HepG2 (cell line): ENCODE results near the gene ELL3. TPM values are rescaled to one million over a fixed set of nuclear protein-coding genes. Genes with fewer than 3 reads are reported as not detected.
"Not testable (repeated sequence)": the region's sequence is repeated elsewhere in the genome, so short reads cannot be mapped to it uniquely, and the experiment has no call there.

Experiments used
- ARID2 ChIP-seq: sonication (generic); formaldehyde crosslinking; IDR thresholded peaks from 2 replicates; pipeline ENCODE4 v1.8.1; 2022; ENCODE audit warnings: mild to moderate bottlenecking, missing genetic modification reagents, borderline replicate concordance
- DNMT1 ChIP-seq: sonication (generic); formaldehyde crosslinking; IDR thresholded peaks from 2 replicates; pipeline ENCODE4 v1.5.1; 2020; ENCODE audit warnings: mild to moderate bottlenecking, missing genetic modification reagents
- ERF ChIP-seq: IDR thresholded peaks from 2 replicates; pipeline ENCODE4 v1.6.1; 2018; ENCODE audit warnings: missing biosample characterization, missing genetic modification reagents
- HDAC1 ChIP-seq: sonication (generic); formaldehyde crosslinking; IDR thresholded peaks from 2 replicates; pipeline ENCODE4 v1.5.1; 2020; ENCODE audit warnings: mild to moderate bottlenecking, missing genetic modification reagents
- HINFP ChIP-seq: sonication (generic); formaldehyde crosslinking; IDR thresholded peaks from 2 replicates; pipeline ENCODE4 v1.4.0; 2020; ENCODE audit warnings: low read depth, mild to moderate bottlenecking, missing genetic modification reagents
- MED1 ChIP-seq: sonication (generic); formaldehyde crosslinking; IDR thresholded peaks from 2 replicates; pipeline ENCODE4 v1.4.0; 2020; ENCODE audit warnings: missing genetic modification reagents
- PHF20 ChIP-seq: sonication (generic); formaldehyde crosslinking; IDR thresholded peaks from 2 replicates; pipeline ENCODE4 v1.5.0; 2020; ENCODE audit warnings: mild to moderate bottlenecking, missing genetic modification reagents
- SKI ChIP-seq: fragments of 450-650 bp; IDR thresholded peaks from one replicate; pipeline ENCODE4 v1.6.1; 2018; ENCODE audit warnings: mild to moderate bottlenecking; ENCODE audit not compliant: partially characterized antibody
- SP2 ChIP-seq: sonication (generic); formaldehyde crosslinking; IDR thresholded peaks from 2 replicates; pipeline ENCODE4 v1.5.1; 2020; ENCODE audit warnings: mild to moderate bottlenecking, missing genetic modification reagents
- SP5 ChIP-seq: IDR thresholded peaks from 2 replicates; pipeline ENCODE4 v1.6.1; 2016; ENCODE audit warnings: low read depth, borderline replicate concordance
- TCF12 ChIP-seq, 2 experiments: fragments of 450-650 bp in 1 of 2; sonication (generic) in 1 of 2; formaldehyde crosslinking in 1 of 2; IDR thresholded peaks; 2 replicates each; pipeline versions ENCODE4 v1.6.1 to v1.8.0; 2017 to 2022; ENCODE audit warnings: antibody characterized with exemption in 1 of 2, mild to moderate bottlenecking in 1 of 2, missing genetic modification reagents in 1 of 2, moderate library complexity in 1 of 2
- ZBTB20 ChIP-seq: sonication (generic); formaldehyde crosslinking; IDR thresholded peaks from 2 replicates; pipeline ENCODE4 v1.8.1; 2023; ENCODE audit warnings: missing genetic modification reagents, low read depth, mild to moderate bottlenecking, borderline replicate concordance
- ZBTB39 ChIP-seq: sonication (generic); formaldehyde crosslinking; IDR thresholded peaks from 2 replicates; pipeline ENCODE4 v1.5.0; 2020; ENCODE audit warnings: missing genetic modification reagents
- ZC3H13 ChIP-seq: sonication (generic); formaldehyde crosslinking; IDR thresholded peaks from 2 replicates; pipeline ENCODE4 v1.8.1; 2023; ENCODE audit warnings: mild to moderate bottlenecking, missing genetic modification reagents, moderate library complexity
- ZMYM4 ChIP-seq: sonication (generic); formaldehyde crosslinking; IDR thresholded peaks from 2 replicates; pipeline ENCODE4 v1.8.1; 2023; ENCODE audit warnings: mild to moderate bottlenecking, missing genetic modification reagents
- ZNF224 ChIP-seq: sonication (generic); formaldehyde crosslinking; IDR thresholded peaks from 2 replicates; pipeline ENCODE4 v1.5.0; 2020; ENCODE audit warnings: mild to moderate bottlenecking, missing genetic modification reagents
- ZNF446 ChIP-seq: sonication (generic); formaldehyde crosslinking; IDR thresholded peaks from 2 replicates; pipeline ENCODE4 v1.5.0; 2020; ENCODE audit warnings: mild to moderate bottlenecking, missing genetic modification reagents
- ZNF724P ChIP-seq: sonication (generic); formaldehyde crosslinking; IDR thresholded peaks from 2 replicates; pipeline ENCODE4 v1.8.0; 2022; ENCODE audit warnings: missing genetic modification reagents, borderline replicate concordance
- ZNF777 ChIP-seq: sonication (generic); formaldehyde crosslinking; IDR thresholded peaks from 2 replicates; pipeline ENCODE4 v1.4.0; 2020; ENCODE audit warnings: missing genetic modification reagents
- ZNF788 ChIP-seq: sonication (generic); formaldehyde crosslinking; IDR thresholded peaks from 2 replicates; pipeline ENCODE4 v1.5.0; 2020; ENCODE audit warnings: mild to moderate bottlenecking, missing genetic modification reagents, borderline replicate concordance
- polyA plus RNA-seq, 8 experiments: library from polyadenylated mRNA; depleted of rRNA in 3 of 8; stranded (reverse) in 7 of 8; unstranded in 1 of 8; fragments of >200 nt; fragmentation: Illumina TruSeq in 4 of 8; extraction: Trizol in 4 of 8; gene quantifications; 2 replicates each; pipeline versions ENCODE4 v1.2.1 to v1.2.3, GENCODE V29; 2011 to 2016; ENCODE audit warnings: low read depth in 4 of 8, missing spikeins in 1 of 8, mixed read lengths in 1 of 8; ENCODE audit not compliant: insufficient read depth in 1 of 8
- total RNA-seq, 5 experiments: library from RNA; depleted of rRNA; stranded (reverse); fragments of >200 nt; fragmentation: Illumina TruSeq; extraction: Trizol; gene quantifications; 2 replicates each; pipeline ENCODE4 v1.2.3, GENCODE V29; 2016; ENCODE audit warnings: low read depth in 1 of 5
- TF ChIP-seq, protein P1 (sequence below): IDR thresholded peaks from 2 replicates; pipeline ENCODE4 v1.6.1; 2012; ENCODE audit warnings: inconsistent platforms
- TF ChIP-seq, protein P2 (sequence below): IDR thresholded peaks from 2 replicates; pipeline ENCODE4 v1.6.1; 2016; ENCODE audit warnings: missing compliant biosample characterization, missing genetic modification reagents, borderline replicate concordance
- TF ChIP-seq, protein P3 (sequence below): sonication (generic); formaldehyde crosslinking; IDR thresholded peaks from 2 replicates; pipeline ENCODE4 v1.8.0; 2022; ENCODE audit warnings: mild to moderate bottlenecking, missing genetic modification reagents, borderline replicate concordance

ELL3 gene
- total and polyA plus RNA-seq, 2 of the 13 experiments (the other 11 are each of a cell fraction or from before 2014, with no cell fraction given), result 6.1 to 8.8 TPM

GRCh38 chr15:43746245-43746902, 30.4 kb downstream of the ELL3 start, which contains the start of gene PDIA3 (continued):
- 0 out of 2 replicates have a peak, but pooled peaks have one; percentile 56 for TF ChIP-seq ERF
- TF ChIP-seq ZNF788 (CRISPR knock-in tag), result peak; percentile 13; the same call in 1 of the 2 replicates
- peak; percentile 55; the same call in 1 of the 2 replicates for TF ChIP-seq SP5 (CRISPR knock-in tag)
- TF ChIP-seq ZNF446, result peak; percentile 52; the same call in 1 of the 2 replicates
- TF ChIP-seq, protein P1, sequence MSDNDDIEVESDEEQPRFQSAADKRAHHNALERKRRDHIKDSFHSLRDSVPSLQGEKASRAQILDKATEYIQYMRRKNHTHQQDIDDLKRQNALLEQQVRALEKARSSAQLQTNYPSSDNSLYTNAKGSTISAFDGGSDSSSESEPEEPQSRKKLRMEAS, result peak; percentile 79
- peak; percentile 72; the same call in 1 of the 2 replicates for TF ChIP-seq DNMT1 (CRISPR knock-in tag)
- 0 out of 2 replicates have a peak, but pooled peaks have one; percentile 3 for TF ChIP-seq ZBTB20 (CRISPR knock-in tag)
- not testable (repeated sequence) for TF ChIP-seq TCF12 (IDR thresholded peaks at IDR 0.05)
- TF ChIP-seq TCF12 (CRISPR knock-in tag; IDR thresholded peaks at IDR 0.05), result 0 out of 2 replicates have a peak, but pooled peaks have one; percentile 25
- peak; percentile 62; the same call in 1 of the 2 replicates for TF ChIP-seq ZBTB39 (CRISPR knock-in tag)
- TF ChIP-seq ZNF224 (CRISPR knock-in tag), result 0 out of 2 replicates have a peak, but pooled peaks have one; percentile 60
- 0 out of 2 replicates have a peak, but pooled peaks have one; percentile 47 for TF ChIP-seq ARID2 (CRISPR knock-in tag)
- TF ChIP-seq PHF20 (CRISPR knock-in tag), result peak; percentile 63; the same call in 1 of the 2 replicates
- peak; percentile 80 for TF ChIP-seq HDAC1 (CRISPR knock-in tag)
- TF ChIP-seq ZNF777, result peak; percentile 73
- TF ChIP-seq SP2, result peak; percentile 77
- TF ChIP-seq ZNF724P (CRISPR knock-in tag), result peak; percentile 68; the same call in 1 of the 2 replicates
- peak; percentile 86 for TF ChIP-seq ZC3H13 (CRISPR knock-in tag)
- TF ChIP-seq MED1 (CRISPR knock-in tag), result peak; percentile 46; the same call in 1 of the 2 replicates
- TF ChIP-seq SKI, result peak; percentile 62
- TF ChIP-seq ZMYM4 (CRISPR knock-in tag), result peak; percentile 85
- TF ChIP-seq, protein P2, sequence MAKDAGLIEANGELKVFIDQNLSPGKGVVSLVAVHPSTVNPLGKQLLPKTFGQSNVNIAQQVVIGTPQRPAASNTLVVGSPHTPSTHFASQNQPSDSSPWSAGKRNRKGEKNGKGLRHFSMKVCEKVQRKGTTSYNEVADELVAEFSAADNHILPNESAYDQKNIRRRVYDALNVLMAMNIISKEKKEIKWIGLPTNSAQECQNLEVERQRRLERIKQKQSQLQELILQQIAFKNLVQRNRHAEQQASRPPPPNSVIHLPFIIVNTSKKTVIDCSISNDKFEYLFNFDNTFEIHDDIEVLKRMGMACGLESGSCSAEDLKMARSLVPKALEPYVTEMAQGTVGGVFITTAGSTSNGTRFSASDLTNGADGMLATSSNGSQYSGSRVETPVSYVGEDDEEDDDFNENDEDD, result peak; percentile 80; the same call in 1 of the 2 replicates
- TF ChIP-seq, protein P3, sequence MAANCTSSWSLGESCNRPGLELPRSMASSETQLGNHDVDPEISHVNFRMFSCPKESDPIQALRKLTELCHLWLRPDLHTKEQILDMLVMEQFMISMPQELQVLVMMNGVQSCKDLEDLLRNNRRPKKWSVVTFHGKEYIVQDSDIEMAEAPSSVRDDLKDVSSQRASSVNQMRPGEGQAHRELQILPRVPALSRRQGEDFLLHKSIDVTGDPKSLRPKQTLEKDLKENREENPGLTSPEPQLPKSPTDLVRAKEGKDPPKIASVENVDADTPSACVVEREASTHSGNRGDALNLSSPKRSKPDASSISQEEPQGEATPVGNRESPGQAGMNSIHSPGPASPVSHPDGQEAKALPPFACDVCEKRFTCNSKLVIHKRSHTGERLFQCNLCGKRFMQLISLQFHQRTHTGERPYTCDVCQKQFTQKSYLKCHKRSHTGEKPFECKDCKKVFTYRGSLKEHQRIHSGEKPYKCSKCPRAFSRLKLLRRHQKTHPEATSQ (CRISPR knock-in tag), result 0 out of 2 replicates have a peak, but pooled peaks have one; percentile 84
- TF ChIP-seq HINFP (CRISPR knock-in tag), result peak; percentile 96
